ENCODE data around the gene RCN1.
"Not testable (repeated sequence)": the region's sequence is repeated elsewhere in the genome, so short reads cannot be mapped to it uniquely, and the experiment has no call there.

The RCN1 gene

DNA sequence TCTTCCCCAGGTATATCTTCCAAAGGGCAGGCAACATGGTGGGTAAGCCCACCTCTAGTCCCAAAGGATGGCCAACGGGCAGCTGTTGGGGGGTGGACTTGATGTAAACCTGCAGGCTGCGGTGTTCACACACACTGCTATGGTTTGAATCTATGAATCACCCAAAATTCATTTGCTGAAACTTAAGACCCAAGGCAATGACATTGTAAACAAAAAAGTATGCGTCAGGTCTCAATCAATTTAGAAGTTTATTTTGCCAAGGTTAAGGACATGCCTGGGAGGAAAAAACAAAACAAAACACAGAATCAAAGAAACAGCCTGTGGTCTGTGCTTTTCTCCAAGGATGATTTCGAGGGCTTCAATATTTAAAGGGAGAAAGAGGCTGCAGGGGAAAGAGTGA is 18.3 kb downstream of the RCN1 start:
- Histone ChIP-seq H3K27me3 (no peaks in the 10 kb centered on the region), H4K20me1 (0 out of 2 replicates have a peak, but pooled peaks cover 11% of the 10 kb centered on the region), H3K9ac (no peak overlapping the region), H3K9me3 (no peaks in the 10 kb centered on the region), H3K27ac (no peak overlapping the region), H3K36me3 (peaks cover 19% of the 10 kb centered on the region), H3K4me3 (no peak overlapping the region), H3K4me1 (peaks cover 10% of the 10 kb centered on the region; the same call in 1 of the 2 replicates), H3K4me2 (no peak overlapping the region)
- TF ChIP-seq Cebpa-rat (IDR thresholded peaks at IDR 0.05) = no peak

DNA sequence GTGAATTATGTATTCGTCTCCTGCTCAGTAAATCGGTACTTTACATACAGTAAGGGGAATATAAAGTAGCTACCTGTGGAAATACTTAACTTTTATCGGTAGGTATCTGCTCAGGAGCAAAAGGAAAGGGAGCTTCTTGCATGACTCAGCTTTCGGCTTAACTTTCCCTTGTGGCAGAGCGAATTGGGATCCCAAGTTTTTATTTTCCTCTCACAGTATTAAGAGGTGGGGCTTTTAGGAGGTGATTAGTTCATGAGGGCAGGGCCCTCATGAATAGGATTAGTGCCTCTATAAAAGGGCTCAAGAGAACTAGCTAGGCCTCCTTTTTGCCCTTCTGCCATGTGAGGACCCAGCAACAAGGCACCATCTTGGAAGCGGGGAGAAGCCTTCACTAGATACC is 18.7 kb downstream of the RCN1 start:
- Histone ChIP-seq H3K4me1 (peaks cover 10% of the 10 kb centered on the region; the same call in 1 of the 2 replicates), H4K20me1 (0 out of 2 replicates have a peak, but pooled peaks cover 11% of the 10 kb centered on the region), H3K27ac (no peak overlapping the region), H3K27me3 (no peaks in the 10 kb centered on the region), H3K9me3 (no peaks in the 10 kb centered on the region), H3K4me3 (no peak overlapping the region), H3K4me2 (no peak overlapping the region), H3K9ac (no peak overlapping the region), H3K36me3 (peaks cover 16% of the 10 kb centered on the region)
- no peak for TF ChIP-seq Cebpa-rat (IDR thresholded peaks at IDR 0.05)

- Histone ChIP-seq H4K20me1 (0 out of 2 replicates have a peak, but pooled peaks cover 9% of the 10 kb centered on the region), H3K9ac (no peak overlapping the region), H3K4me1 (peaks cover 4% of the 10 kb centered on the region; the same call in 1 of the 2 replicates), H3K9me3 (no peaks in the 10 kb centered on the region), H3K27ac (no peak overlapping the region), H3K4me2 (no peak overlapping the region), H3K27me3 (no peaks in the 10 kb centered on the region), H3K4me3 (no peak overlapping the region), H3K36me3 (peaks cover 9% of the 10 kb centered on the region)
- TF ChIP-seq Cebpa-rat (IDR thresholded peaks at IDR 0.05) = no peak
Measured at GRCh38 chr11:32110795-32111194, 19.9 kb downstream of the RCN1 start.

GRCh38 chr11:32113200-32113919 is 22.5 kb downstream of the RCN1 start:
- Histone ChIP-seq H3K4me3 (no peak overlapping the region), H3K36me3 (no peaks in the 10 kb centered on the region), H3K27me3 (no peaks in the 10 kb centered on the region), H3K27ac (no peak overlapping the region), H3K4me2 (no peak overlapping the region), H3K9me3 (no peaks in the 10 kb centered on the region), H3K9ac (no peak overlapping the region), H3K4me1 (no peaks in the 10 kb centered on the region), H4K20me1 (no peaks in the 10 kb centered on the region)
- TF ChIP-seq Cebpa-rat (IDR thresholded peaks at IDR 0.05) = no peak

- Histone ChIP-seq H4K20me1 (no peaks in the 10 kb centered on the region), H3K36me3 (no peaks in the 10 kb centered on the region), H3K4me2 (no peak overlapping the region), H3K27me3 (no peaks in the 10 kb centered on the region), H3K9ac (no peak overlapping the region), H3K4me1 (no peaks in the 10 kb centered on the region), H3K4me3 (no peak overlapping the region), H3K27ac (no peak overlapping the region), H3K9me3 (no peaks in the 10 kb centered on the region)
- no peak for TF ChIP-seq Cebpa-rat (IDR thresholded peaks at IDR 0.05)
Measured at GRCh38 chr11:32113920-32114203, 23.0 kb downstream of the RCN1 start.

GRCh38 chr11:32115446-32115845 is 24.6 kb downstream of the RCN1 start:
- Histone ChIP-seq H3K27me3 (no peaks in the 10 kb centered on the region), H3K36me3 (no peaks in the 10 kb centered on the region), H3K9me3 (no peaks in the 10 kb centered on the region), H3K4me1 (no peaks in the 10 kb centered on the region), H3K27ac (no peak overlapping the region), H3K9ac (no peak overlapping the region), H4K20me1 (no peaks in the 10 kb centered on the region), H3K4me3 (no peak overlapping the region), H3K4me2 (no peak overlapping the region)
- TF ChIP-seq Cebpa-rat (IDR thresholded peaks at IDR 0.05) = no peak

DNA sequence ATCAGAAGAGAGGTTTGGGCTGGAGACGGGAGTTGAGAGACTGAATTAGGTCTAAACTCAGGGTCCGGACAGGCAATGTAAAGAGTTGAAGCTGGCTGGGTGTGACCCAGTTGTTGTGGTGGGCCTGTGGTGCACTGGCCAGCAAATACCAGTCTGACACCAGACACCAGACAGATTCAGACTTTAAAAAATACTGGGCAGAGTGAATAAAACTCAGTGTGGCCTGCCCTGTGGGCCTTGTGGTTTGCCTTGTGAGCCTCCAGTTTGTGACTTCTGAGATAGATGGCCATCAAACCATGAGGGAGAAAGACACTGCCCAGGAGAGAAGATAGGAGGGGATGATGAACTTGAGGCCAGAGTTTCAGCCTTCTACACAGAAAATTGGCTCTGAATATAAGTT is 25.8 kb downstream of the RCN1 start:
- Histone ChIP-seq H3K4me2 (no peak overlapping the region), H4K20me1 (no peaks in the 10 kb centered on the region), H3K4me1 (no peaks in the 10 kb centered on the region), H3K36me3 (no peaks in the 10 kb centered on the region), H3K4me3 (no peak overlapping the region), H3K9ac (no peak overlapping the region), H3K27ac (no peak overlapping the region), H3K9me3 (no peaks in the 10 kb centered on the region), H3K27me3 (no peaks in the 10 kb centered on the region)
- TF ChIP-seq Cebpa-rat (IDR thresholded peaks at IDR 0.05) = no peak

DNA sequence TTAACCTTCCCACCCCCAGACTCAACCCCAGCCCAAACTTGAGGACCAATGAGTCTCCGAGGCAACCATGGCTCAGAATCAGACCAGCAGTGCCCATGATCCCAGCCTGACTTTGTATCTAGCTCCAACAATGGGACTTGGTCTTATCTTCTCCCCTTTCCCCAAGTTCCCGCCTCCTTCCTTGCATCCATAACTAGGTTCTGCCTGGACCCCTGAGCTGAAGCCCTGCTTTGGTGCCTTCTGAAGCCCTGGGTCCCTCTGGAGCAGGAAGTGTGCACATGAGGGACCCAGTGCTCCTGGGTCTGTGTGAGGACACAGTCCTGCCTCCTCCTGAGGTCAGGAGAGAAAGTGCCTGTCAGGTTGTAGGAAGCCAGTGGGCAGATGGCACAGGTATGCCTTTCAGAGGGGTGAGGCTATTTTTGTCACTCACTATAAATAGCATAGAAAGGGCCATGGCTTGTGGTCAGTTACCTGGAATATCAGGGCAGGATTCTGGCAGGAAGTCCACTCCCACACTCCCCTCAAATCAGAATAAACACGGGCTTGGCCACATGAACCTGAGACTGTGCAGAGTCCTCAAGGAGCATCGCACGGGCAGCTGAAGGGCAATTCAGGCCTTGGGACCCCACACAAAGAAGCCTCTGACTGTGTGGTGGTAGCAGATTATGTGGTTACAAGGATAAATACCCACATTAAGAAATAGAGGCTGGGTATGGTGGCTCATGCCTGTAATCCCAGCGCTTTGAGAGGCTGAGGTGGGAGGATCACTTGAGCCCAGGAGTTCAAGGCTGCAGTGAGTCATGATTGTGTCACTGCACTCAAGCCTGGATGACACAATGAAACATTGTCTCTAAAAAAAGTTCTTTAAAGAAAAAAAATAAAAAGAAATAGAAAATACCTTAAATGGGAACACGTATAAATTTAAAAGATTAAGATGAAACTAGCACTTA is 27.4 kb downstream of the RCN1 start:
- H3K27me3 ChIP-seq = no peaks in the 10 kb centered on the region
- no peak overlapping the region for H3K4me2 ChIP-seq
- TF ChIP-seq Cebpa-rat (IDR thresholded peaks at IDR 0.05) = no peak
- H3K9me3 ChIP-seq = no peaks in the 10 kb centered on the region
- no peak overlapping the region for H3K27ac ChIP-seq
- no peaks in the 10 kb centered on the region for H3K36me3 ChIP-seq
- H3K4me1 ChIP-seq = no peaks in the 10 kb centered on the region
- no peak overlapping the region for H3K9ac ChIP-seq
- H4K20me1 ChIP-seq = no peaks in the 10 kb centered on the region
- no peak overlapping the region for H3K4me3 ChIP-seq

- H3K9ac ChIP-seq, H3K9me3 ChIP-seq, H3K4me1 ChIP-seq, H3K4me3 ChIP-seq, H3K27me3 ChIP-seq, H4K20me1 ChIP-seq, H3K36me3 ChIP-seq, H3K27ac ChIP-seq, H3K4me2 ChIP-seq: not testable (repeated sequence)
- peak; percentile 92 for TF ChIP-seq Cebpa-rat (IDR thresholded peaks at IDR 0.05)
Measured at GRCh38 chr11:32119139-32119538, 28.3 kb downstream of the RCN1 start.

DNA sequence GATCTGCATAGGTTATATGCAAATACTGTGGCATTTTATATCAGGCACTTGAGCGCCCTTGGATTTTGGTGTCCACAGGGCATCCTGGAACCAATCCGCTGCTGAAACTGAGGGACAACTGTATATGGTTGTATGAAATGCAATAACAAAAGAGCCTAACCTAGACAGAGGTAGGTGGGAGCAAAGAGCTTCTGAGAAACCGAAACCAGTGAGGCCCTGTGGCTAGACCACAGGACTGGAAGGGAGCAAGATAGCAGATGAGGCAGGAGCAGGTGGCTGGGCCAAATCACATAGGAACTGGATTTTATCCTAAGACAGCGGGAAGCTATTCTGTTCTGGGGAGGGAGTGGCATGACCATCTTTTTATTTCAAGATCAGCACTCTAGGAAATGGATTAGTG is 30.1 kb downstream of the RCN1 start:
- H3K9ac ChIP-seq = no peak overlapping the region
- H4K20me1 ChIP-seq = no peaks in the 10 kb centered on the region
- no peak overlapping the region for H3K27ac ChIP-seq
- H3K4me3 ChIP-seq = no peak overlapping the region
- H3K9me3 ChIP-seq = no peaks in the 10 kb centered on the region
- H3K4me2 ChIP-seq = no peak overlapping the region
- no peak for TF ChIP-seq Cebpa-rat (IDR thresholded peaks at IDR 0.05)
- H3K27me3 ChIP-seq = no peaks in the 10 kb centered on the region
- no peaks in the 10 kb centered on the region for H3K36me3 ChIP-seq
- no peaks in the 10 kb centered on the region for H3K4me1 ChIP-seq

Measured in BLaER1 (cell line).